Thoracic aorta (tissue), 2 donors: ENCODE results near the gene OR8B2. TPM values are rescaled to one million over a fixed set of nuclear protein-coding genes. Genes with fewer than 3 reads are reported as not detected.
"Not testable (repeated sequence)": the region's sequence is repeated elsewhere in the genome, so short reads cannot be mapped to it uniquely, and the experiment has no call there.

ENCODE experiments used
- ATAC-seq: fragments of 150-250 bp; one replicate; pipeline ENCODE4 v1.8.0; 2017; ENCODE audit warnings: low read depth; ENCODE audit not compliant: insufficient number of reproducible peaks, low FRiP score
- DNase-seq: peaks from one replicate; pipeline ENCODE4 v3.0.0-alpha.2; 2020; ENCODE audit warnings: low spot score
- H3K27ac ChIP-seq, 2 donors: fragments of 200-600 bp; sonication (generic); 1 replicate in 1 of 2; 2 replicates in 1 of 2; pipeline ENCODE4 v1.5.1; 2016; ENCODE audit warnings: mild to moderate bottlenecking in 2 of 2, moderate library complexity in 2 of 2
- H3K27me3 ChIP-seq: fragments of 200-600 bp; sonication (generic); replicated peaks from 2 replicates; pipeline ENCODE4 v1.6.0; 2016; ENCODE audit warnings: mild to moderate bottlenecking; ENCODE audit not compliant: insufficient read depth
- H3K36me3 ChIP-seq: fragments of 200-600 bp; sonication (generic); one replicate; pipeline ENCODE4 v1.5.1; 2016
- H3K4me1 ChIP-seq, 2 donors: fragments of 200-600 bp; sonication (generic); 1 replicate in 1 of 2; 2 replicates in 1 of 2; pipeline versions ENCODE4 v1.5.1 to v1.6.0; 2016; ENCODE audit warnings: low read depth in 2 of 2, mild to moderate bottlenecking in 1 of 2; ENCODE audit not compliant: control insufficient read depth in 1 of 2
- H3K4me3 ChIP-seq: fragments of 200-600 bp; sonication (generic); 2 replicates; pipeline ENCODE4 v1.5.1; 2016; ENCODE audit warnings: mild to moderate bottlenecking
- H3K9me3 ChIP-seq: fragments of 200-600 bp; sonication (generic); 2 replicates; pipeline ENCODE4 v1.5.1; 2016
- total RNA-seq, 2 donors: library from RNA; depleted of rRNA; stranded (reverse); fragments of >200 nt; gene quantifications; one replicate each; pipeline versions ENCODE4 v1.1.0 to v1.2.3, GENCODE V29; 2016
- TF ChIP-seq, protein P1 (sequence below): fragments of 200-600 bp; sonication (generic); IDR thresholded peaks from one replicate; pipeline ENCODE4 v1.5.1; 2019; ENCODE audit warnings: antibody characterized with exemption

Gene OR8B2
- total RNA-seq, 2 donors from 2014 or later = not detected

DNA sequence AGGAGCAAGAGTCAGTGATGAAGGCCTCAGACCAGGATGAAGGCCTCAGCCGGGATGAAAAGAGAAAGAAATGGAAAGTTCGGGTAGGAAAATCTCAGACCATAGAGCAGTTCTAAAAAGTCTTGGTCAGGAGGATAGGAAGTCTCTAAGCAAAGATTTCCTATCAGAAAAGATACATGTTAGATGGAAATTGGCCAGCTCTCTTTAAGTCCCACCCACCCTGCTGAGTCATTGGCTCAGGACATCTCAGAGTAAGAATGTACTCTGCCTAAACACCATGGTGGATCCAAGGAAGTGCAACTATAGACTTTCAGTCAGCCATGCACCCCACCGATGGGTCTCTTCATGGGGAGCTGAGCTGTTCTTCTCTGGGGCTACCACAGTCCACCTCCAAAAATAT is 10.1 kb upstream of the OR8B2 start:
- TF ChIP-seq, protein P1, sequence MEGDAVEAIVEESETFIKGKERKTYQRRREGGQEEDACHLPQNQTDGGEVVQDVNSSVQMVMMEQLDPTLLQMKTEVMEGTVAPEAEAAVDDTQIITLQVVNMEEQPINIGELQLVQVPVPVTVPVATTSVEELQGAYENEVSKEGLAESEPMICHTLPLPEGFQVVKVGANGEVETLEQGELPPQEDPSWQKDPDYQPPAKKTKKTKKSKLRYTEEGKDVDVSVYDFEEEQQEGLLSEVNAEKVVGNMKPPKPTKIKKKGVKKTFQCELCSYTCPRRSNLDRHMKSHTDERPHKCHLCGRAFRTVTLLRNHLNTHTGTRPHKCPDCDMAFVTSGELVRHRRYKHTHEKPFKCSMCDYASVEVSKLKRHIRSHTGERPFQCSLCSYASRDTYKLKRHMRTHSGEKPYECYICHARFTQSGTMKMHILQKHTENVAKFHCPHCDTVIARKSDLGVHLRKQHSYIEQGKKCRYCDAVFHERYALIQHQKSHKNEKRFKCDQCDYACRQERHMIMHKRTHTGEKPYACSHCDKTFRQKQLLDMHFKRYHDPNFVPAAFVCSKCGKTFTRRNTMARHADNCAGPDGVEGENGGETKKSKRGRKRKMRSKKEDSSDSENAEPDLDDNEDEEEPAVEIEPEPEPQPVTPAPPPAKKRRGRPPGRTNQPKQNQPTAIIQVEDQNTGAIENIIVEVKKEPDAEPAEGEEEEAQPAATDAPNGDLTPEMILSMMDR = no peak
- Histone ChIP-seq H3K4me3 (no peak overlapping the region), H3K36me3 (no peaks in the 10 kb centered on the region), H3K4me1 (no peaks in the 10 kb centered on the region), H3K9me3 (no peaks in the 10 kb centered on the region), H3K27me3 (no peaks in the 10 kb centered on the region), H3K27ac (no peak overlapping the region)
- ATAC-seq (no peak), DNase-seq (no peak)

DNA sequence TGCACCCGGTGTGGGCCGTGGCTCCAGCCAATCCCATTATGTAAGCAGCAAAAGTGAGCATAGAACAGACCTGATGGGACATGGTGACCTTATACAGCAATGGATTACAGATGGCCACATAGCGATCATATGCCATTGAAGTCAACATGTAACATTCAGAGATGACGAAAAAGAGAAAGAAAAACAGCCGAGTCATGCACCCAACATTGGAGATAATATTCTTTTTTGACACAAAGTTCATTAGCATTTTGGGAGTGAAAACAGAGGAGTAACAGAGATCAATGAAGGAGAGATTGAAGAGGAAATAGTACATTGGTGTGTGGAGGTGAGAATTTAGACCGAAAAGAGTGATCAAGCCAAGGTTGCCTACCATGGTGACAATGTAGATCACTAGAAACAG is 1.4 kb downstream of the OR8B2 start:
- not testable (repeated sequence) for DNase-seq, H3K4me1 ChIP-seq, H3K27me3 ChIP-seq, H3K27ac ChIP-seq, H3K9me3 ChIP-seq, ATAC-seq, H3K36me3 ChIP-seq, H3K4me3 ChIP-seq

DNA sequence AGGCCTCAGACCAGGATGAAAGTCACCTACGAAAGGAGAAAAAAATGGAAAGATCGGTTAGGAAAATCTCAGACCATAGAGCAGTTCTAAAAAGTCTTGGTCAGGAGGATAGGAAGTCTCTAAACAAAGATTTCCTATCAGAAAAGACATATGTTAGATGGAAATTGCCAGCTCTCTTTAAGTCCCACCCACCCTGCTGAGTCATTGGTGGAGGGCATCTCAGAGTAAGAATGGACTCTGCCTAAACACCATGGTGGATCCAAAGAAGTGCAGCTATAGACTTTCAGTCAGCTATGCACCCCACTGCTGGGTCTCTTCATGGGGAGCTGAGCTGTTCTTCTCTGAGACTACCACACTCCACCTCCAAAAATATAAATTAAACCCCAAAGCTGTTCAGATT is 3.7 kb downstream of the OR8B2 start:
- ATAC-seq (no peak), DNase-seq (no peak)
- no peak overlapping the region for H3K4me3 ChIP-seq
- TF ChIP-seq, protein P1 = no peak
- no peaks in the 10 kb centered on the region for H3K9me3 ChIP-seq
- H3K27me3 ChIP-seq = no peaks in the 10 kb centered on the region
- no peaks in the 10 kb centered on the region for H3K4me1 ChIP-seq
- no peak overlapping the region for H3K27ac ChIP-seq
- no peaks in the 10 kb centered on the region for H3K36me3 ChIP-seq

DNA sequence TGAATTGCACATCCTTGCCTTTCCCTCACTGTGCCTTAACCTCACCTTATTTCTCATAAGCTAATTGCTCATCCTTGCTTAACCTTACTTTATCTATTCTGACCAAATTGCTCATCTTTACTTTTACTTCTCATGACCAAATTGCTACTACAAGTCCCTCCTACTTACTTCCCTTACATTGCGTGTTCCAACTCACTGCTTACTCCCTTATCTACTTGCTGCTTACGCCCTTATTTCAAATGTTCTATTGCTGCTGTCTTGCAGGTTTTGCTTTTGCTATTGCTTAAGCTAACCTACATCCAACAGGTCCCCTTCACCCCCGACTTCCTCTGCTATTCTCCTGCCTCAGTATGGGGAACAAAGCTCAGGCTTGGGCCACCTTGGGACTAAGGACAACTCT is 8.0 kb downstream of the OR8B2 start:
- Histone ChIP-seq H3K36me3 (no peaks in the 10 kb centered on the region), H3K9me3 (no peaks in the 10 kb centered on the region), H3K27ac (no peak overlapping the region), H3K27me3 (no peaks in the 10 kb centered on the region), H3K4me1 (no peaks in the 10 kb centered on the region), H3K4me3 (no peak overlapping the region)
- ATAC-seq (no peak), DNase-seq (no peak)
- TF ChIP-seq, protein P1 = no peak

DNA sequence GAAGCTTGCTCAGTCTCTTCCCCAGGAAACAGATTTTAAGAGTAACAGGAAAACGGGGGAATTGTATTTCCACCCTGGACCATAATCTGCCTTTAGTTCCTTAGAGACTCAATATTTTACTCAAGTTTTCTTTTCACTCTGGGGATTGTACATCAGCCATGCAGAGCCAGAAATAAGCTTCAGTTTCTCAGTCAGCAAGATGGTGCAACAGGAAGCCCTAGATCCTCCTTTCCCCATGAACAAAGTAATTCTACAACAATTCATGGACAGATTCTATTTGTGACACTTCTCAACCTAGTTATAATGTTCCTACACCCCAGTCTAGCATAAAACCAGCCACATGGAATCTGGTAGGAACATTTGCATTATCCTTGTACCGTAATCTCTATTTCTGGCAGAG is 24.7 kb downstream of the OR8B2 start:
- DNase-seq = no peak
- no peaks in the 10 kb centered on the region for H3K27me3 ChIP-seq
- TF ChIP-seq, protein P1 = no peak
- H3K36me3 ChIP-seq = no peaks in the 10 kb centered on the region
- no peaks in the 10 kb centered on the region for H3K4me1 ChIP-seq
- ATAC-seq = no peak
- H3K27ac ChIP-seq = no peak overlapping the region
- no peak overlapping the region for H3K4me3 ChIP-seq
- H3K9me3 ChIP-seq = no peaks in the 10 kb centered on the region

DNA sequence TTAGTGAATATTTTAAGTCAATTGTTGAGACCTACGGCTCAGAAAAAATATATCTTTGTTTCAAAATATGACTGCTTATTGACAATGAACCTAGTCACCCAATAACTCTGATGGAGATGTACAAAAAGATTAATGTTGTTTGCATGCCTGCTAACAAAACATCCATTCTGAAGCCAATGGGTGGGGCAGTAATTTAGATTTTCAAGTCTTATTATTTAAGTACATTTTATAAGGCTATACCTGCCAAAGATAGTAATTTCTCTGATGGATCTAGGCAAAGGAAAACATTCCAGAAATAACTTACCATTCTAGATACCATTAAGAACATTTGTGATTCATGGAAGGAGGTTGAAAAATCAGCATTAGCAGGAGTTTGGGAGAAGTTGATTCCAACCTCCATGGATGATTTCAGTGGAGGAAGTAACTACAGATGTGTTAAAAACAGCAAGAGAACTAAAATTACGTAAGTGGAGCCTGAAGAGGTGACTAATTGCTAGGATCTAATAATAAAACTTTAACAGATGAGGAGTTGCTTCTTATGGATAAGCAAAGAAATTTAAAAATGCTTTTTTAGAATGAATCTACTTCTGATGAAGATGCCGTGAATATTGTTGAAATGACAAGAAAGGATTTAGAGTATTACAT is 37.9 kb downstream of the OR8B2 start:
- Histone ChIP-seq H3K27me3 (no peaks in the 10 kb centered on the region), H3K27ac (no peak overlapping the region), H3K4me1 (no peaks in the 10 kb centered on the region), H3K36me3 (no peaks in the 10 kb centered on the region), H3K4me3 (no peak overlapping the region), H3K9me3 (no peaks in the 10 kb centered on the region)
- ATAC-seq (no peak), DNase-seq (no peak)
- TF ChIP-seq, protein P1 = no peak
